ENCODE measurements around the gene SDK1.
"Not testable (repeated sequence)": the region's sequence is repeated elsewhere in the genome, so short reads cannot be mapped to it uniquely, and the experiment has no call there.

SDK1 gene

DNA sequence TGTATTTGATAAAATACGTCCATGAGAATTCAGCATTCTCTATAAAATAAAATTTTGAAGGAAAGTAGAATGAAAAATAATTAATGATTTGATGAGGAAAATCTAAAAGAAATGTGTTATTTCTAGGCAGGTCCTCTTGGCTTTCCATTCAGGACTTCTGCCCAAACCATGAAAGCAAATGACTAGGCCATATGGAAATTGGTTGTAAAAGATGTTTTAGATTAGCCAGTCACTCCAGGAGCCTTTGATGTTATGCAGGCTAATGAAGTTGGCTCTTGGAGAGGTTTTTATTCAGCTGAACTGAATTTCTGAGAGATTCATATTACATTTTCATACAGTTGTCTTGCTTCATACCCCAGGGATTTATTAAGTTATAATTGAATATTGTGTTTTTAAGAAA is 452.8 kb downstream of the SDK1 start:
- DNase-seq (ENCODE audit: low read depth), result no peak
- no peak overlapping the region for H3K4me3 ChIP-seq (ENCODE audit: low read depth, low read length)
- TF ChIP-seq CTCF (IDR thresholded peaks at IDR 0.05; ENCODE audit: insufficient read depth, low read depth, low read length, missing control alignments), result no peak

- no peak for DNase-seq (ENCODE audit: low read depth)
- TF ChIP-seq CTCF (IDR thresholded peaks at IDR 0.05; ENCODE audit: insufficient read depth, low read depth, low read length, missing control alignments), result no peak
- H3K4me3 ChIP-seq (ENCODE audit: low read depth, low read length), result no peak overlapping the region
These were observed 453.7 kb downstream of the SDK1 start for GRCh38 chr7:3754493-3755341.

GRCh38 chr7:3755778-3756453 is 454.9 kb downstream of the SDK1 start:
- not testable (repeated sequence) for DNase-seq (ENCODE audit: low read depth); H3K4me3 ChIP-seq (ENCODE audit: low read depth, low read length)

GRCh38 chr7:3757059-3757458 is 456.0 kb downstream of the SDK1 start:
- no peak overlapping the region for H3K4me3 ChIP-seq (ENCODE audit: low read depth, low read length)
- TF ChIP-seq CTCF (IDR thresholded peaks at IDR 0.05; ENCODE audit: insufficient read depth, low read depth, low read length, missing control alignments), result no peak
- DNase-seq (ENCODE audit: low read depth), result no peak

- no peak for TF ChIP-seq CTCF (IDR thresholded peaks at IDR 0.05; ENCODE audit: insufficient read depth, low read depth, low read length, missing control alignments)
- DNase-seq (ENCODE audit: low read depth), result no peak
- no peak overlapping the region for H3K4me3 ChIP-seq (ENCODE audit: low read depth, low read length)
These were observed 459.6 kb downstream of the SDK1 start for GRCh38 chr7:3760651-3761050.

GRCh38 chr7:3762146-3762831 is 461.2 kb downstream of the SDK1 start:
- DNase-seq (ENCODE audit: low read depth), result no peak
- no peak overlapping the region for H3K4me3 ChIP-seq (ENCODE audit: low read depth, low read length)
- no peak for TF ChIP-seq CTCF (IDR thresholded peaks at IDR 0.05; ENCODE audit: insufficient read depth, low read depth, low read length, missing control alignments)
